ENCODE data around the gene FAM20C. TPM values are rescaled to one million over a fixed set of nuclear protein-coding genes. Genes with fewer than 3 reads are reported as not detected.
"Not testable (repeated sequence)": the region's sequence is repeated elsewhere in the genome, so short reads cannot be mapped to it uniquely, and the experiment has no call there.

Gene FAM20C
- total RNA-seq, 2 donors from 2014 or later = 1.4 to 2.8 TPM

DNA sequence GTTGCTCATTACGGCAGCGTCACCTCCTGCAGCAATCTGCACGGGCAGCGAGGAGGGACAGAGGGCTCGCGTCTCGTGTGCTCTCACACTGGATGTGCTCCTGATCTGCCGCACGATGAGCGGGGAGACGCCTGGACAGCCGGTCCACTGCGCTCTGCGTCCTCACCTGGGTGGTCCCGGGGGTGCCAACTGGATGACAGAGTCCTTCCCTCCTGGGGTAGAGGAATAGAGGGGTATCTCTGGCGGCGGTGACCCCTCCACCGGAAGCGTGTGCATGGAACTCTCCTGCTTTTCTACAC is 3.4 kb downstream of the FAM20C start:
- Mint-ChIP-seq H3K4me3 (no peak overlapping the region), H3K4me1 (peaks cover 3% of the 10 kb centered on the region), H3K27me3 (peaks cover 48% of the 10 kb centered on the region), H3K27ac (no peak overlapping the region), H3K36me3 (ENCODE audit: low read depth) (no peaks in the 10 kb centered on the region)
- DNase-seq = no peak
- no peaks in the 10 kb centered on the region for H3K9me3 ChIP-seq (ENCODE audit: control insufficient read depth, low read length, poor library complexity, severe bottlenecking)
- ATAC-seq = no peak

DNA sequence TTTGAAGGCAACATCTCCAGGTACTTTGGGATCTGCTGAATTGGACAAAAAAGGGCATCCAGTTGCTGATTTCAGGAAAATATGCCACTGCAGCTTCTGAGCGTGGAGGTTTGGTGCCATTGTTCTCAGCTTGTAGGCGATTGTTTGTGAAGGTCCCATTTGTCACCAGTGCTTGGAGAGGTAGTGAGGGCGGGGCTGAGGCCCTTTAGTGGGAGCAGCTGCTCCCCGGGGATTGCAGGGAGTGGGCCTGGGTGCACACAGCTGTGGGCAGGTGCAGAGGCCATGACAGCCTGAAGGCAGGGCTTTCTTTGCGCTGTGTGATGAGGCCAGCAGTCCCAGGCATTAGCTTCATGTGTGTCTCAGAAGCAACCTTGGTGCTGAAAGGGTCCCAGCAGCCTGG is 3.9 kb downstream of the FAM20C start:
- Mint-ChIP-seq H3K27me3 (peaks cover 44% of the 10 kb centered on the region), H3K27ac (no peak overlapping the region), H3K4me3 (no peak overlapping the region), H3K36me3 (ENCODE audit: low read depth) (no peaks in the 10 kb centered on the region), H3K4me1 (peaks cover 3% of the 10 kb centered on the region)
- DNase-seq = no peak
- ATAC-seq = no peak
- H3K9me3 ChIP-seq (ENCODE audit: control insufficient read depth, low read length, poor library complexity, severe bottlenecking) = no peaks in the 10 kb centered on the region

DNA sequence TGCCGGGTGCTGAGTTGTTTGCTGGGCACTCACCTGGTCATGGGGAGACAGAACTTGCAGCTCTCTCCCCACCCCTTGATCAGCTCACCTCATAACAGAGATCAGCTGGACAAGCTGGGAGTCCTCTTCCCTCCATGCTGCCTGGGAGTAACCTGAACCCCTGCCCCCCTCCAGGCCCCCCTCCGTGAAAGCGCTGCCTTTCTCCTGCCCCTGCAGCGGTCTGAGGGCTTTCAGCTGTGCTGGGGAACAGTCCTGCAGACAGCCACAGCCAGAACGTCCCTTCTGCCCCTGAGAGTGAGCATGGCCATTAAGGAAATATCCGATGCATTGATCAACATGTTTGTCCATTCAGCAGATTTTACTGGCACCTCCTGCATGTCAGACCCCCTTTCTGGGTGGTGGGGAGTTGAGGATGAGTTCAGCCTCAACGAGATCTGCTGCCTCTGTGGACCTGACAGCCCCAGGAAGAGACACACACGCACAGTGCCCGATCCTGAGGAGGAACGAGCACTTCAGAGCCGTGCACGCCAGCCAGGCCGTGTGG is 4.5 kb downstream of the FAM20C start:
- ATAC-seq = no peak
- H3K36me3 Mint-ChIP-seq (ENCODE audit: low read depth) = no peaks in the 10 kb centered on the region
- no peaks in the 10 kb centered on the region for H3K4me1 Mint-ChIP-seq
- H3K4me3 Mint-ChIP-seq = no peak overlapping the region
- peaks cover 39% of the 10 kb centered on the region for H3K27me3 Mint-ChIP-seq
- no peaks in the 10 kb centered on the region for H3K9me3 ChIP-seq (ENCODE audit: control insufficient read depth, low read length, poor library complexity, severe bottlenecking)
- no peak overlapping the region for H3K27ac Mint-ChIP-seq
- no peak for DNase-seq

DNA sequence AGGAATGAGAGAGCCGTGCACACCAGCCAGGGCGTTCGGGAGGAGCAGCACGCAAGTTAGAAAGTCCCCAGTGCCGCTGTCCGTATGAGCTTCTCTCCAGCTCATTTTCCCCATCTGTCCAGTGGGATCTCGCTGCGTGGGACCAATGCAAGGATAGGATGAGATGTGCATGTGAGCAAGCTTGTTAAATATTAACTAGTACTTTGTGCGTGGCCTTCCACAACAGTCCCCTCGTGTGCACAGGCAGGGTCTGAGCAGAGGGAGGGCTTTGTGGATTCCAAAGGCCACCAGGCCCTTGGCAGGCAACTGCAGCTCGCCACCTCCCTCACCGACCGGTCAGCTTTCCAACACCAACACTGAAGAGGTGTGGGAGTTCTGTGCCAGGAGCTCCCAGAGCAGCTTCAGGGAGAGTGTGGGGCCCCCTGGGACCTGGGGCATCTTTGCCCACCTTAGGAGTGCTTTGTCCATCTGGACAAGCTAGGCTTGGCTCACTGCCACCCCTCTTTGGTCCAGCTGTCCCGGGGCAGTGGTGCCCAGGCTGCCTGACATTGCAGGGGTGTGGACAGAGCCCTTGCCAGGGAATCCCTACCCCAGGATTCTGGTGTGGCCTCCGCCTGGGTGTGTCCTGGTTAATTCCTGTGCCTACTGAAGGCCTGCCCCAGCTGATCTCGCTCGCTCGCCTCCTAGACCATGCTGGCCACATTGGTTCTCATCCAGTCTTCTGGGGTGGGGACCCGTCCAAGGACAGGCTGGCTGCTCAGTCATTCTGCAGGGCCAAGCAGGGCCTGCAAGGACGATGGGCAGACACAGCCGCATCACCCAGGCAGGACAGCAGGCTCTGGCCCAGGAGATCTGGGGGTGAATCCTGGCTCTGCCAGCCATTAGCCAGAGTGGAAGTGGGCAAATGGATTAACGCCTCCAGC is 5.3 kb downstream of the FAM20C start:
- no peaks in the 10 kb centered on the region for H3K9me3 ChIP-seq (ENCODE audit: control insufficient read depth, low read length, poor library complexity, severe bottlenecking)
- Mint-ChIP-seq H3K27me3 (peaks cover 39% of the 10 kb centered on the region), H3K4me1 (peaks cover 2% of the 10 kb centered on the region), H3K4me3 (no peak overlapping the region), H3K27ac (no peak overlapping the region), H3K36me3 (ENCODE audit: low read depth) (no peaks in the 10 kb centered on the region)
- ATAC-seq (no peak), DNase-seq (no peak)

DNA sequence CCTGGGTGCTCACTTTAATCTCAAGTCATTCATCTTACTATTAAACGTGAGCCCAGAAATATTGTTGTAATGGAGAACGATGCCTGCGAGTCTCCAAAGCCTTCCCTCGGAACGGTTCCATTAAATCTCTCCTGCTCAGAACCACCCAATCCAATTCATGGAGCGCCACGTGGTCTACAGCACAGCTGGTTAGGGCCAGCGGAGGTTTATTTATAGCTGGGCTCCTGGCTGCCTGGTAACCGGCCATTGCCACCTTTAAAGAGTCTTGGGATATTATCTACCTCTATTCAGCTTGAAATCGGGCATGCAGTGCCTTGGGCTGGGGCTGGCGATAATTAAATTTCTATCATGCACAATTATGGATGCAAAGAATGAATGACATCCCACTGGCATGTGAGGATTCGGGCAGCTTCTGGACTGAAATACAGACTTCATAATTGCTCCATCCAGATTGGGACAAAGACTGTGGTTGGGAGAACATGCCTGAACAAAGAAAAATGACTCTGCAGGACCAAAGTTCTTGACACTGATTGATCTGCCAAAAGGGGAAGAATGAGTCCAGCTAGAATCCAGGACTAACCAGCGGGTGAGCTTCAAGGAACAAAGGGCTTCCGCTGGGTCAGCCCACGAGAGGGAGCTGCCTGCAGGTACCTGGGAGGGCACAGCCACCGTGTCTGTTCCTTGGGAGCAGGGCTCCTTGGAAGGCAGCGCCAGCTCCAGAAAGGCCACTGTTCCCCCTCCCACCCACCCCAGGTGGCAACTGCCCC is 7.3 kb downstream of the FAM20C start:
- Mint-ChIP-seq H3K27me3 (peaks cover 31% of the 10 kb centered on the region), H3K4me1 (peaks cover 4% of the 10 kb centered on the region), H3K36me3 (ENCODE audit: low read depth) (no peaks in the 10 kb centered on the region), H3K27ac (no peak overlapping the region), H3K4me3 (no peak overlapping the region)
- no peak for DNase-seq
- H3K9me3 ChIP-seq (ENCODE audit: control insufficient read depth, low read length, poor library complexity, severe bottlenecking) = no peaks in the 10 kb centered on the region
- no peak for ATAC-seq

DNA sequence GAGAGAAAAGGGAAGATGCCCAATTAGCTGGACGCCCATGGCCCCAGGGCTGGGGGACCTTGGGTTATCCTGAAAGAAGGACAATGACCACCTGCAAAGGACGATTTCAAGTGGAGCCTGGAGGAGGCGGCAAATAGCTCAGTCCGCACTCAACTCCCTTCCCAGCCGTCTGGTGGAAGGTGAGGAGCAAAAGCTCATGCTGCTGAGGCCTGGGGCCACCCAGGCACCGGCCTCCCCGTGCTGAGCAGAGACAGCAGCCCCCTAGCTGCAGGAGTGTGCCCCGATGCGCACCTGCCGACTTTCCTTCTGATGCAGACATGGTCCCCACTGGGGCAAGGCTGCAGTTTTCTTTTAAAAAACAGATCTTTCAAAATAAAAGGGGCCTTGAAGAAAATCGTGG is 7.9 kb downstream of the FAM20C start:
- peaks cover 4% of the 10 kb centered on the region for H3K4me1 Mint-ChIP-seq
- H3K36me3 Mint-ChIP-seq (ENCODE audit: low read depth) = no peaks in the 10 kb centered on the region
- DNase-seq = no peak
- no peaks in the 10 kb centered on the region for H3K9me3 ChIP-seq (ENCODE audit: control insufficient read depth, low read length, poor library complexity, severe bottlenecking)
- peaks cover 27% of the 10 kb centered on the region for H3K27me3 Mint-ChIP-seq
- no peak overlapping the region for H3K4me3 Mint-ChIP-seq
- H3K27ac Mint-ChIP-seq = no peak overlapping the region
- no peak for ATAC-seq

DNA sequence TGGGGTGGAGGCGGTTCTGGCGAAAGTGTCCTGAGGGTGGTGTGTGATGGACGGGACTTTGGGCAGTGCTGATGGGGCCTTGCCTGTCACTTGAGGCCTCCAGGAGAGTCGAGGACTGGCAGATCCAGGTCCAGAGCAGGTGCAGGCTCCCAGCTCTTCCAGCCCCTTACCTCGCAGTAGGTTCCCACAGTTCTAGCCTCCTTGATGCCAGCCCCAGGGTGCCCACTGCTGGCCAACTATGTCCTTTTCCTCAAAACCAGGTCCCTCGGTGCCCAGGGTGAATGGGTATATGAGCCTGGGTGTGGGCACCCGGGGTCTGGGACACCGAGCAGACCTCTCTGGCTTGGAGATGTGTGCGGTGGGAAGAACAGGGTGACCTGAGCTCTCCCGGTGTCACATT is 8.3 kb downstream of the FAM20C start:
- no peak for ATAC-seq
- no peak for DNase-seq
- H3K27me3 Mint-ChIP-seq = peaks cover 23% of the 10 kb centered on the region
- peaks cover 4% of the 10 kb centered on the region for H3K4me1 Mint-ChIP-seq
- H3K4me3 Mint-ChIP-seq = no peak overlapping the region
- no peak overlapping the region for H3K27ac Mint-ChIP-seq
- H3K36me3 Mint-ChIP-seq (ENCODE audit: low read depth) = no peaks in the 10 kb centered on the region
- H3K9me3 ChIP-seq (ENCODE audit: control insufficient read depth, low read length, poor library complexity, severe bottlenecking) = no peaks in the 10 kb centered on the region

DNA sequence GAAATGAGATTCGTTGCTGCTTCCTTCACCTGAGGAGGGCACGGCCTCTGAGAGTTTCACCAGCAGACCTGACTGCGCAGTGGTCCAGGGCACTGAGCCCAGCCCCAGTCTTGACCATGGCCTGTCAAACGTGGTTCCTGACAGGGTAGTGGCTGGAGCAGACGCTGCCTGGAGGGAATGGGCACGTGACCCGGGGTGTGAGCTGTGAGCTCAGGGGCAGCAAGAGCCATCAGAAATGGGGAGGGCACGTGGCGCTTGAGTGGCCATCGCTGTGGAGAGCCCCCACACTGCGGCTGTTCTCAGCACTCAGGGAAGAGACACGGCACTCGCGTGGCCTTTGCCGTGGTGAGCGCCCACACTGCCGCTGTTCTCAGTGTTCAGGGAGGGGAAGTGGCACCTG is 12.0 kb downstream of the FAM20C start:
- ATAC-seq = no peak

DNA sequence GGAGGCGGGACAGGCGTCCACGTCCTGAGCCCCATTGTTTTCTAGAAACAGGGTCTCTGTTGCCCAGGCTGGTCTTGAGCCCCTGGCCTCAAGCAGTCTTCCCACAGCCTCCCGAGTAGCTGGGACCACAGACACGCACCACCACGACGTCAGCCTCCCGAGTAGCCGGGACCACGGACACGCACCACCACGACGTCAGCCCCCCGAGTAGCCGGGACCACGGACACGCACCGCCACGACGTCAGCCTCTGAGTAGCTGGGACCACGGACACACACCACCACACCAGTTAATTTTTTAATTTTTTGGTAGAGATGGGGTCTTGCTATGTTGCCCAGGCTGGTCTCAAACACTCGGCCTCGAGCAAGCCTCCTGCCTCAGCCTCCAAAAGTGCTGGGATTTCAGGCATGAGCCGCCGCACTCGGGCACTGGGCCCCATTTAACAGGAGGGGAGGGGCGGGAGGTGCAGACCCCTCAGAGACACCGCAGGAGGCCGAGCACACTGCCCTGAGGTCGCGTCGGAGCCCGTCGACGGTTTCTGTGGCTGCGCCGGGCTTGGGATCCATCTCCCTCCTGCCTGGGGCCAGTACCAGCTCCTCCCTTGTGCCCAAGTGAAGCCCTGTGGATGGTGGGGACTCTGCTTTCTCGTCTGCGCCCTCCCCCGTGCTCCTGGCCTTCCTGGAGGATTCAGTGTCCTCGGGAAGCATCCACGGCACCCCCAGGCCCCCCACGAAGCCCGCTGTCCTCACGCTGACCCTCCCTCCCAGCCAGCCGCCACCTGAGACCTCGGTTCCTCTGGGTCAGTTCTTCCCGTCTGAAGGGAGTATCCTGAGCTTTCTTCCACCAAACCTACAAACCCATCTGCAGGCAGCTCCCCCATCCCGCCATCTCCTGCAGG is 13.0 kb downstream of the FAM20C start:
- ATAC-seq (no peak), DNase-seq (no peak)
- Mint-ChIP-seq H3K4me1 (peaks cover 8% of the 10 kb centered on the region), H3K4me3 (no peak overlapping the region), H3K27ac (no peak overlapping the region), H3K36me3 (ENCODE audit: low read depth) (peaks cover 3% of the 10 kb centered on the region), H3K27me3 (no peaks in the 10 kb centered on the region)
- no peaks in the 10 kb centered on the region for H3K9me3 ChIP-seq (ENCODE audit: control insufficient read depth, low read length, poor library complexity, severe bottlenecking)

More for the DNA sequence above, 12.0 kb downstream of the FAM20C start:
- no peak for DNase-seq
- H3K4me1 Mint-ChIP-seq = peaks cover 8% of the 10 kb centered on the region
- no peak overlapping the region for H3K27ac Mint-ChIP-seq
- H3K4me3 Mint-ChIP-seq = no peak overlapping the region
- no peaks in the 10 kb centered on the region for H3K9me3 ChIP-seq (ENCODE audit: control insufficient read depth, low read length, poor library complexity, severe bottlenecking)
- peaks cover 3% of the 10 kb centered on the region for H3K36me3 Mint-ChIP-seq (ENCODE audit: low read depth)
- no peaks in the 10 kb centered on the region for H3K27me3 Mint-ChIP-seq

DNA sequence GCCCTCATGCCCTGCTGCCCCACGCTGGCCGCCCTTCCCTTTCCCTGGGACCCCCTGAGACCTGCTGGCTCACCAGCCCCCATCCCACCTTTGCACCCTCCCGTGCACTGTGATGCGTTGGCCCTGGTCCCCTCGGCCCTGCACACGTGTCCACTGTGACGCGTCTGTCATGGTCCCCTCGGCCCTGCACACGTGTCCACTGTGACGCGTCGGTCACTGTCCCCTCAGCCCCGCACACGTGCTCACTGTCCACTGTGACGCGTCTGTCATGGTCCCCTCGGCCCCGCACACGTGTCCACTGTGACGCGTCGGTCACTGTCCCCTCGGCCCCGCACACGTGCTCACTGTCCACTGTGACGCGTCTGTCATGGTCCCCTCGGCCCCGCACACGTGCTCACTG is 14.0 kb downstream of the FAM20C start:
- H3K27me3 Mint-ChIP-seq; H3K4me3 Mint-ChIP-seq; ATAC-seq; H3K9me3 ChIP-seq (ENCODE audit: control insufficient read depth, low read length, poor library complexity, severe bottlenecking); DNase-seq; H3K36me3 Mint-ChIP-seq (ENCODE audit: low read depth); H3K4me1 Mint-ChIP-seq; H3K27ac Mint-ChIP-seq: not testable (repeated sequence)

DNA sequence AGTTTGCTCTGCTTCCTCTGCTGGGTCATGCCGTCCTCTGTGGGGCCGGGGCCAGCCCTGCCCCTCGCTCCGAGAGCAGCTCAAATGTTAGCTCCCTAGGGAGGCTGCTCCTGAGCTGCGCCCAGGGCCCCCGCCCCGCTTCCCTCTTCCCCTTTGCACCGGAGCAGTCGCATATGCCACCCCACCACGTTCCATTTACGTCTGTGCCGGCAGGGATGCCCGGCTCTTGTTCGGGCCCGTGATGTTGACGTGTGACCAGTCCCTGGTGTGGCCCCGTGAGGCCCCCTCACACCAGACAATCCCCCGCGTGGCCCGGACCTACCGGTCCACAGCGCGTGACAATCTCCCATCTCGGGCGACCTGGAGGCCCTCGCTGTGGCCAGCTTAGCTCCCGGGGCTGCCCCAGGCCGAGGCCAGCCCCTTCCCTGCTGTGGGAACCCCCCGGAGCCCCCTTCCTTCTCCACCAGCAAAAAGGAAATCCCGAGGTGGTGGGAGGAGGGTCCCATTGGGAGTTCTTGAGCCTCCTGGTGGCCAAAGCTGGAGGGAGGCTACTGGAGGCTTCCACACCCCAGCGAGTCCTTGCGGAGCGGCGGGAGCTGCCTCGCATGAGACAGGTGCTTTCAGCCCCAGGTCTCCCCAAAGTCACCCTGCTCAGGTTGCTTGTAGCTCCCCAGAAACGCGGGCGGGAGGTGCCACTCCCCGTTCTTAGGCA is 15.2 kb downstream of the FAM20C start:
- no peaks in the 10 kb centered on the region for H3K27me3 Mint-ChIP-seq
- DNase-seq (no peak), ATAC-seq (no peak)
- H3K9me3 ChIP-seq (ENCODE audit: control insufficient read depth, low read length, poor library complexity, severe bottlenecking) = no peaks in the 10 kb centered on the region
- H3K4me1 Mint-ChIP-seq = peaks cover 6% of the 10 kb centered on the region
- H3K27ac Mint-ChIP-seq = no peak overlapping the region
- H3K36me3 Mint-ChIP-seq (ENCODE audit: low read depth) = peaks cover 3% of the 10 kb centered on the region
- H3K4me3 Mint-ChIP-seq = no peak overlapping the region

DNA sequence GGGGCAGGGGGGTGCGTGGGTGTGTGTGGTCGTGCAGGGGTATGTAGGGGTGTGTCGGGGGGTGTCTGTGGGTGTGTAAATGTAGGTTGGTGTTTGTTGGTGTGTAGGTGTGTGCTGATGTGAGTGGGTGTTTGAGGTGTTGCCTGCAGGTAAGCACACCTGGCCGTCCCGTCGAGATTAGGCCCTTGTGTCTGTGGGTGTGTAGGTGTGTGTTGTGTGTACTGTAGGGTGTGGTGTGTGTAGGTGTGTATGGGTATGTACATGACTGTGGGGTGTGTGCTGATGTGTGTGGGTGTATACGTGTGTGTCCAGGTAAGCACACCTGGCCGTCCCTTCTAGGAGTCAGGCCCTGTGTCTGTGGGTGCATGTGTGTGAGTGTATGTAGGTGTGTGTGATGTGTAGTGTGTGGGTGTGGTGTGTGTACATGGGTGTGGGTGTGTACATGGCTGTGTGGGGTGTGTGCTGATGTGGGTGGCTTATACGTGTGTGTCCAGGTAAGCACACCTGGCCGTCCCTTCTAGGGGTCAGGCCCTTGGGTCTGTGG is 15.8 kb downstream of the FAM20C start:
- Mint-ChIP-seq H3K4me1 (peaks cover 4% of the 10 kb centered on the region), H3K27ac (no peak overlapping the region), H3K27me3 (no peaks in the 10 kb centered on the region), H3K4me3 (no peak overlapping the region), H3K36me3 (ENCODE audit: low read depth) (peaks cover 3% of the 10 kb centered on the region)
- no peaks in the 10 kb centered on the region for H3K9me3 ChIP-seq (ENCODE audit: control insufficient read depth, low read length, poor library complexity, severe bottlenecking)
- no peak for ATAC-seq
- DNase-seq = no peak

All from T-helper 17 cell (primary cell).